ENCODE data around the gene GPC5. TPM values are rescaled to one million over a fixed set of nuclear protein-coding genes. Genes with fewer than 3 reads are reported as not detected.

Gene GPC5
- total and polyA plus RNA-seq, 2 of the 8 experiments (the other 6 are each of a cell fraction or from before 2014, with no cell fraction given), result 0.20 to 0.39 TPM

- Histone ChIP-seq H3K4me1 (replicated peaks in 1 of 4; ENCODE audit: control insufficient read depth in 3 of 4, insufficient read depth in 4 of 4, low read length in 3 of 4) (no peaks in the 10 kb centered on the region), H2AK5ac (ENCODE audit: low read depth, low read length) (no peak overlapping the region), H3K4me2 (ENCODE audit: insufficient read depth in 1 of 2, low read depth in 2 of 2, low read length in 2 of 2) (no peak overlapping the region), H3K14ac (ENCODE audit: insufficient read length) (no peak overlapping the region), H2BK20ac (ENCODE audit: low read length) (no peak overlapping the region), H3K79me2 (ENCODE audit: control insufficient read depth in 1 of 2, insufficient read depth in 2 of 2, low read length in 2 of 2) (no peaks in the 10 kb centered on the region), H2BK12ac (ENCODE audit: low read depth, low read length) (0 out of 2 replicates have a peak overlapping the region, but pooled peaks have one; percentile 60), H2BK5ac (ENCODE audit: low read depth, low read length) (no peak overlapping the region), H4K8ac (ENCODE audit: extremely low read depth, insufficient read depth, low read length) (no peak overlapping the region), H3K79me1 (ENCODE audit: low read depth, low read length) (no peaks in the 10 kb centered on the region), H4K20me1 (replicated peaks in 1 of 2; ENCODE audit: control insufficient read depth in 1 of 2, insufficient read depth in 2 of 2, low read length in 2 of 2) (no peaks in the 10 kb centered on the region), H3K23ac (ENCODE audit: insufficient read length) (no peak overlapping the region), H2AFZ (ENCODE audit: low read length) (no peak overlapping the region), H3K4me3 (ENCODE audit: extremely low read depth in 1 of 4, insufficient read depth in 2 of 4, low read depth in 3 of 4, low read length in 4 of 4) (no peak overlapping the region), H3K27ac (ENCODE audit: low read depth, low read length) (no peak overlapping the region), H2BK120ac (replicated peaks; ENCODE audit: low read depth, low read length) (no peak overlapping the region), H3K23me2 (ENCODE audit: low read depth, low read length) (no peaks in the 10 kb centered on the region; the same call in 1 of the 2 replicates), H3K36me3 (ENCODE audit: control insufficient read depth in 2 of 4, insufficient read depth in 4 of 4, low read length in 3 of 4) (no peaks in the 10 kb centered on the region), H3K56ac (replicated peaks; ENCODE audit: insufficient read length, low read depth, low read length) (no peak overlapping the region), H4K5ac (ENCODE audit: insufficient read length, low read depth, low read length) (no peak overlapping the region), H3K18ac (ENCODE audit: extremely low read depth, low read length) (no peak overlapping the region), H3K4ac (replicated peaks; ENCODE audit: insufficient read length, low read depth, low read length) (no peak overlapping the region), H3K27me3 (replicated peaks in 1 of 4; ENCODE audit: control insufficient read depth in 3 of 4, extremely low read depth in 1 of 4, insufficient read depth in 3 of 4, low read length in 3 of 4) (no peaks in the 10 kb centered on the region), H3K9ac (replicated peaks in 1 of 4; ENCODE audit: extremely low read depth in 1 of 4, low read depth in 3 of 4, low read length in 3 of 4) (no peak overlapping the region), H2BK15ac (ENCODE audit: low read length) (no peak overlapping the region), H3K9me3 (ENCODE audit: insufficient read depth in 2 of 2, low read depth in 1 of 2, low read length in 1 of 2) (no peaks in the 10 kb centered on the region), H4K91ac (replicated peaks; ENCODE audit: insufficient read length, low read length) (no peak overlapping the region)
- WGBS, 2 experiments (ENCODE audit: extremely low coverage in 1 of 2, insufficient coverage in 1 of 2, insufficient read length in 1 of 2, insufficient replicate concordance in 2 of 2, low coverage in 1 of 2, low lambda C conversion rate in 2 of 2, missing lambda C conversion rate in 1 of 2), result 89% methylated on average over 3 of the region's 3 CpGs; no CpG with 5 or more reads in 1 of the 2 experiments
- no peak for FAIRE-seq
- CTCF ChIA-PET (ENCODE audit: partially characterized antibody), result interaction anchor here (0.9 kb wide), 1 partner anchor 191 kb away, joined by 3 read pairs; no protein-coding TSS in a partner anchor
- POLR2A ChIA-PET (ENCODE audit: partially characterized antibody), result no interaction called here
- no peak for TF ChIP-seq EZH2 (IDR thresholded peaks at IDR 0.05; ENCODE audit: low read depth, low read length, severe bottlenecking)
- TF ChIP-seq CEBPB (IDR thresholded peaks at IDR 0.05; ENCODE audit: low read depth, low read length), result peak; percentile 68; the same call in 1 of the 2 replicates
- TF ChIP-seq SIX5 (IDR thresholded peaks at IDR 0.05; ENCODE audit: low read depth, low read length), result no peak
- TF ChIP-seq POLR2AphosphoS5 (IDR thresholded peaks at IDR 0.05; ENCODE audit: low read depth, low read length), result no peak
- DNase-seq (ENCODE audit: low read depth in 1 of 2, low spot score in 2 of 2), result no peak
Measured at GRCh38 chr13:92137520-92137919, 739.1 kb downstream of the GPC5 start.

Data from H1 (cell line).